ENCODE results near the gene RFFL. TPM values are rescaled to one million over a fixed set of nuclear protein-coding genes. Genes with fewer than 3 reads are reported as not detected.

RFFL gene
- total RNA-seq, 1 experiment from 2014 or later = 40.3 TPM

DNA sequence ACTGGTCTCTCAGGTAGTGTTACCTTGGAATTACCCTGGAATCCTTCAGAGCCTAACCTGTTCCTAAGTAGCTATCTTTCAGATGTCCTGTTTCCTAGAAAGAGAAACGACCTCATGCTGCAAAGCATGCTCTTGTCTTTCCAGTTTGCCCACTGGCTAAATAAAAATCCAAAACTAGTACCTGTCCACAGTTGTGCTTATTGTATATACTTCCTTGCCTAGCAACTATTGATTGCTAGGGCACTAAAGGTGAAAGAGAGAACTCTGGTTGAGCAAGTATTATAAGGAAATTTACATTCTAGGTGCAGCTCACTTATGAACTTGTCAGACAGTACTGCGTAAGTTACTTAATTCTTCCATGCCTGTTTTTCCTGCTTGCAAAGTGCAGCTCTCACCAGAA lies 44.7 kb downstream of the RFFL start:
- no peaks in the 10 kb centered on the region for H3K9me2 ChIP-seq (ENCODE audit: insufficient read depth)
- no peak overlapping the region for H3K4me3 ChIP-seq (replicated peaks in 1 of 2; ENCODE audit: low read depth in 1 of 2, low read length in 2 of 2)
- POLR2A ChIA-PET = no interaction called here
- DNase-seq (ENCODE audit: low read depth, low spot score) (no peak), ATAC-seq (no peak)
- no peak overlapping the region for H3K9ac ChIP-seq (ENCODE audit: low read length)
- CTCF ChIA-PET = no interaction called here
- H3K36me3 ChIP-seq (ENCODE audit: control insufficient read depth in 1 of 2, insufficient read depth in 2 of 2, low read length in 2 of 2) = peaks cover 3 to 21% of the 10 kb centered on the region in 2 experiments; a peak in 3 of 4 replicates
- no peaks in the 10 kb centered on the region for H3K9me3 ChIP-seq (ENCODE audit: control insufficient read depth in 1 of 2, insufficient read depth in 1 of 2, low read depth in 1 of 2, low read length in 2 of 2)
- no peaks in the 10 kb centered on the region for H3K79me2 ChIP-seq (ENCODE audit: insufficient read depth, low read length)
- no peak overlapping the region for H2AFZ ChIP-seq (ENCODE audit: low read depth, low read length, poor library complexity, severe bottlenecking)
- H3K4me2 ChIP-seq (ENCODE audit: low read length) = no peak overlapping the region
- RAD21 ChIA-PET (ENCODE audit: low non-redundant PET in 1 of 2, low total read pairs in 2 of 2, uncharacterized antibody in 2 of 2, unreplicated experiment in 2 of 2) = no interaction called here
- intact Hi-C loops (cut with micrococcal nuclease) = no loop called here
- H3K4me1 ChIP-seq (ENCODE audit: control insufficient read depth in 1 of 2, insufficient read depth in 2 of 2, low read length in 2 of 2) = no peaks in the 10 kb centered on the region
- H3K27ac ChIP-seq (ENCODE audit: low read depth, low read length) = no peak overlapping the region
- TF ChIP-seq EGR1 (IDR thresholded peaks at IDR 0.05; ENCODE audit: low read depth) (no peak), SIN3A (IDR thresholded peaks at IDR 0.05; ENCODE audit: low read depth) (no peak), ELF1 (IDR thresholded peaks at IDR 0.05; ENCODE audit: borderline replicate concordance, low read depth) (no peak)
- TF ChIP-seq, protein P1, sequence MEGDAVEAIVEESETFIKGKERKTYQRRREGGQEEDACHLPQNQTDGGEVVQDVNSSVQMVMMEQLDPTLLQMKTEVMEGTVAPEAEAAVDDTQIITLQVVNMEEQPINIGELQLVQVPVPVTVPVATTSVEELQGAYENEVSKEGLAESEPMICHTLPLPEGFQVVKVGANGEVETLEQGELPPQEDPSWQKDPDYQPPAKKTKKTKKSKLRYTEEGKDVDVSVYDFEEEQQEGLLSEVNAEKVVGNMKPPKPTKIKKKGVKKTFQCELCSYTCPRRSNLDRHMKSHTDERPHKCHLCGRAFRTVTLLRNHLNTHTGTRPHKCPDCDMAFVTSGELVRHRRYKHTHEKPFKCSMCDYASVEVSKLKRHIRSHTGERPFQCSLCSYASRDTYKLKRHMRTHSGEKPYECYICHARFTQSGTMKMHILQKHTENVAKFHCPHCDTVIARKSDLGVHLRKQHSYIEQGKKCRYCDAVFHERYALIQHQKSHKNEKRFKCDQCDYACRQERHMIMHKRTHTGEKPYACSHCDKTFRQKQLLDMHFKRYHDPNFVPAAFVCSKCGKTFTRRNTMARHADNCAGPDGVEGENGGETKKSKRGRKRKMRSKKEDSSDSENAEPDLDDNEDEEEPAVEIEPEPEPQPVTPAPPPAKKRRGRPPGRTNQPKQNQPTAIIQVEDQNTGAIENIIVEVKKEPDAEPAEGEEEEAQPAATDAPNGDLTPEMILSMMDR (IDR thresholded peaks at IDR 0.05 in 2 of 3, conservative IDR thresholded peaks at IDR 0.05 in 1 of 3; ENCODE audit: borderline replicate concordance in 1 of 3, insufficient read depth in 1 of 3, low read depth in 2 of 3, low read length in 2 of 3) = no peak
- H3K27me3 ChIP-seq (ENCODE audit: insufficient read depth, low read length) = no peaks in the 10 kb centered on the region
- BruUV-seq (replicated peaks) = no TSS peak
- no peaks in the 10 kb centered on the region for H4K20me1 ChIP-seq (ENCODE audit: insufficient read depth)

DNA sequence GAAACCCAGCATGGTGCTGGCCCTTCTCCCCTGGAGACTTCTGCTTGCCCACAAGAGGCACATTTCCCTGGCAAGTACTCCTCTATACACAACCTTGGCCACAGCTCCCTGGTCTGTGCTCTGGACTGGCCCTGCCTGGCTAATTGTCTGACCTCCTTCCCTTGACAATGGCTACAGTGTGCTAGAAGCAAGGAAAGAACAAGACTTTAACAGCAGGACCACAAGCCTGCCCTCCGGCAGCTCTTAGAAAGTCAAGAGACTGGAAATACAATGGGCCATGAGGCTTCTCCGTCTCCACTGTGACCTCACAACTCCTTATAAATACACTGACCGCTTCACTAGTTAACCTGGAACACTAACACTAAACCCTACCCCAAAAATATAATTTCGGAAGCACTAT lies 46.5 kb downstream of the RFFL start:
- Histone ChIP-seq H3K79me2 (ENCODE audit: insufficient read depth, low read length) (no peaks in the 10 kb centered on the region), H3K27me3 (ENCODE audit: insufficient read depth, low read length) (no peaks in the 10 kb centered on the region), H3K9me3 (ENCODE audit: control insufficient read depth in 1 of 2, insufficient read depth in 1 of 2, low read depth in 1 of 2, low read length in 2 of 2) (no peaks in the 10 kb centered on the region), H3K4me3 (replicated peaks in 1 of 2; ENCODE audit: low read depth in 1 of 2, low read length in 2 of 2) (no peak overlapping the region), H3K27ac (ENCODE audit: low read depth, low read length) (no peak overlapping the region), H2AFZ (ENCODE audit: low read depth, low read length, poor library complexity, severe bottlenecking) (no peak overlapping the region), H4K20me1 (ENCODE audit: insufficient read depth) (no peaks in the 10 kb centered on the region), H3K9ac (ENCODE audit: low read length) (no peak overlapping the region), H3K9me2 (ENCODE audit: insufficient read depth) (no peaks in the 10 kb centered on the region), H3K36me3 (ENCODE audit: control insufficient read depth in 1 of 2, insufficient read depth in 2 of 2, low read length in 2 of 2) (peaks cover 3 to 20% of the 10 kb centered on the region in 2 experiments; a peak in 3 of 4 replicates), H3K4me2 (ENCODE audit: low read length) (no peak overlapping the region), H3K4me1 (ENCODE audit: control insufficient read depth in 1 of 2, insufficient read depth in 2 of 2, low read length in 2 of 2) (no peaks in the 10 kb centered on the region)
- BruUV-seq (replicated peaks) = no TSS peak
- TF ChIP-seq SP1 (IDR thresholded peaks at IDR 0.05; ENCODE audit: low read depth) = no peak
- no peak for ATAC-seq
- DNase-seq (ENCODE audit: low read depth, low spot score) = no peak
- ChIA-PET RAD21 (ENCODE audit: low non-redundant PET in 1 of 2, low total read pairs in 2 of 2, uncharacterized antibody in 2 of 2, unreplicated experiment in 2 of 2) (no interaction called here), POLR2A (no interaction called here), CTCF (no interaction called here)
- intact Hi-C loops (cut with micrococcal nuclease) = no loop called here

Measured in HCT116 (cell line).